Endodermal cell (in vitro differentiated cells): ENCODE results near the gene CWC25. TPM values are rescaled to one million over a fixed set of nuclear protein-coding genes. Genes with fewer than 3 reads are reported as not detected.

Experiments
- DNase-seq: peaks from one replicate; pipeline ENCODE4 v3.0.0-alpha.2; 2017
- H3K27ac ChIP-seq: 2 replicates; pipeline ENCODE4 v1.5.1; 2013; ENCODE audit warnings: mild to moderate bottlenecking, low read depth, low read length, moderate library complexity
- H3K27me3 ChIP-seq: 2 replicates; pipeline ENCODE4 v1.6.1; 2013; ENCODE audit warnings: mild to moderate bottlenecking, low read length, moderate library complexity; ENCODE audit not compliant: insufficient read depth, control insufficient read depth, poor library complexity, severe bottlenecking
- H3K36me3 ChIP-seq: 2 replicates; pipeline ENCODE4 v1.7.0; 2013; ENCODE audit warnings: mild to moderate bottlenecking, low read length, moderate library complexity; ENCODE audit not compliant: control insufficient read depth, insufficient read depth
- H3K4me1 ChIP-seq: one replicate; pipeline ENCODE4 v1.7.0; 2013; ENCODE audit warnings: low read length; ENCODE audit not compliant: control insufficient read depth, insufficient read depth
- H3K4me3 ChIP-seq: 2 replicates; pipeline ENCODE4 v1.5.1; 2013; ENCODE audit warnings: mild to moderate bottlenecking, low read length, moderate library complexity
- H3K9ac ChIP-seq: 2 replicates; pipeline ENCODE4 v1.6.1; 2013; ENCODE audit warnings: mild to moderate bottlenecking, low read length, moderate library complexity; ENCODE audit not compliant: poor library complexity, severe bottlenecking; ENCODE audit errors: extremely low read depth
- H3K9me3 ChIP-seq: 2 replicates; pipeline ENCODE4 v1.6.1; 2013; ENCODE audit warnings: mild to moderate bottlenecking, low read length, moderate library complexity; ENCODE audit not compliant: control insufficient read depth
- H3K27ac Mint-ChIP-seq: 2 replicates; pipeline ENCODE4 v1.8.0; 2020; ENCODE audit warnings: mixed read lengths
- H3K27me3 Mint-ChIP-seq: 2 replicates; pipeline ENCODE4 v1.8.0; 2021; ENCODE audit warnings: mild to moderate bottlenecking, mixed read lengths; ENCODE audit not compliant: insufficient read depth
- H3K36me3 Mint-ChIP-seq: 2 replicates; pipeline ENCODE4 v1.8.0; 2020; ENCODE audit warnings: low read depth, mixed read lengths
- H3K4me1 Mint-ChIP-seq: 2 replicates; pipeline ENCODE4 v1.8.0; 2020; ENCODE audit warnings: mixed read lengths
- H3K4me3 Mint-ChIP-seq: 2 replicates; pipeline ENCODE4 v1.8.0; 2020; ENCODE audit warnings: mild to moderate bottlenecking, moderate library complexity, mixed read lengths
- H3K9me3 Mint-ChIP-seq: 2 replicates; pipeline ENCODE4 v1.8.0; 2020; ENCODE audit warnings: mild to moderate bottlenecking, mixed read lengths
- CTCF ChIP-seq: fragments of 200-600 bp; sonication (generic); conservative IDR thresholded peaks from 2 replicates; pipeline ENCODE4 v1.5.0; 2021; ENCODE audit warnings: antibody characterized with exemption, mild to moderate bottlenecking
- WGBS, 2 experiments: methylation state at CpG; one replicate each; pipeline versions ENCODE4 v1.1.5 to v1.1.7; 2013; ENCODE audit warnings: missing lambda C conversion rate in 2 of 2, mixed read lengths in 1 of 2; ENCODE audit not compliant: insufficient coverage in 1 of 2, insufficient read length in 1 of 2; 5-methylcytosine and 5-hydroxymethylcytosine counted together
- total RNA-seq, 2 donors: library from RNA; stranded (reverse); fragmentation: NEBNext Ultra II Directional in 1 of 2; extraction: Animal tissue kit (Norgen Biotek cat#: 25700) in 1 of 2; gene quantifications; 2 replicates in 1 of 2; 3 replicates in 1 of 2; pipeline ENCODE4 v1.2.1, GENCODE V29; 2021

Gene CWC25
- total RNA-seq, 2 donors from 2014 or later: 14.6 to 15.0 TPM

- 94 to 99% methylated on average over 23 of the region's 23 CpGs for WGBS, 2 experiments
- no peak overlapping the region for H3K4me3 Mint-ChIP-seq
- H3K4me1 Mint-ChIP-seq: no peaks in the 10 kb centered on the region
- peaks cover 82% of the 10 kb centered on the region for H3K36me3 Mint-ChIP-seq
- no peaks in the 10 kb centered on the region for H3K4me1 ChIP-seq
- no peak for TF ChIP-seq CTCF
- no peak overlapping the region for H3K4me3 ChIP-seq
- no peak overlapping the region for H3K27ac ChIP-seq
- H3K9me3 ChIP-seq: no peaks in the 10 kb centered on the region
- no peaks in the 10 kb centered on the region for H3K27me3 Mint-ChIP-seq
- H3K9ac ChIP-seq: no peak overlapping the region
- no peaks in the 10 kb centered on the region for H3K9me3 Mint-ChIP-seq
- DNase-seq: no peak
- H3K27ac Mint-ChIP-seq: no peak overlapping the region
- H3K27me3 ChIP-seq: no peaks in the 10 kb centered on the region
- peaks cover 91% of the 10 kb centered on the region for H3K36me3 ChIP-seq
These were observed 45.0 kb downstream of the CWC25 start for GRCh38 chr17:38779965-38780752.

- Histone ChIP-seq H3K9ac (no peak overlapping the region), H3K4me1 (no peaks in the 10 kb centered on the region), H3K27ac (no peak overlapping the region), H3K27me3 (no peaks in the 10 kb centered on the region), H3K4me3 (no peak overlapping the region), H3K36me3 (peaks cover 90% of the 10 kb centered on the region), H3K9me3 (no peaks in the 10 kb centered on the region)
- no peak overlapping the region for H3K4me3 Mint-ChIP-seq
- no peak for DNase-seq
- H3K27ac Mint-ChIP-seq: no peak overlapping the region
- no peaks in the 10 kb centered on the region for H3K4me1 Mint-ChIP-seq
- H3K27me3 Mint-ChIP-seq: no peaks in the 10 kb centered on the region
- 77 to 86% methylated on average over 7 of the region's 7 CpGs for WGBS, 2 experiments
- no peak for TF ChIP-seq CTCF
- H3K36me3 Mint-ChIP-seq: peaks cover 80% of the 10 kb centered on the region
- H3K9me3 Mint-ChIP-seq: no peaks in the 10 kb centered on the region
These were observed 47.4 kb downstream of the CWC25 start for GRCh38 chr17:38777641-38778250.

- TF ChIP-seq CTCF: no peak
- Histone ChIP-seq H3K27ac (no peak overlapping the region), H3K9ac (no peak overlapping the region), H3K4me3 (no peak overlapping the region), H3K9me3 (no peaks in the 10 kb centered on the region), H3K27me3 (no peaks in the 10 kb centered on the region), H3K4me1 (no peaks in the 10 kb centered on the region), H3K36me3 (peaks cover 92% of the 10 kb centered on the region)
- H3K9me3 Mint-ChIP-seq: no peaks in the 10 kb centered on the region
- no peaks in the 10 kb centered on the region for H3K4me1 Mint-ChIP-seq
- H3K4me3 Mint-ChIP-seq: no peak overlapping the region
- H3K36me3 Mint-ChIP-seq: peaks cover 83% of the 10 kb centered on the region
- DNase-seq: no peak
- H3K27ac Mint-ChIP-seq: no peak overlapping the region
- no peaks in the 10 kb centered on the region for H3K27me3 Mint-ChIP-seq
These were observed 51.9 kb downstream of the CWC25 start for GRCh38 chr17:38773258-38773657.
